ENCODE measurements around the gene TMPRSS5.

- TF ChIP-seq SP1 (IDR thresholded peaks at IDR 0.05; ENCODE audit: low read depth): no peak
- no peak for TF ChIP-seq CTCF (IDR thresholded peaks at IDR 0.05 in 2 of 3, conservative IDR thresholded peaks at IDR 0.05 in 1 of 3; ENCODE audit: borderline replicate concordance in 1 of 3, insufficient read depth in 1 of 3, low read depth in 2 of 3, low read length in 2 of 3)
- no peak for TF ChIP-seq EZH2 (IDR thresholded peaks at IDR 0.05)
- no peak for TF ChIP-seq ZNF274 (IDR thresholded peaks at IDR 0.05; ENCODE audit: low read depth, low read length)
- no peak for TF ChIP-seq POLR2AphosphoS5 (IDR thresholded peaks at IDR 0.05; ENCODE audit: low read depth, low read length)
- TF ChIP-seq ELF1 (IDR thresholded peaks at IDR 0.05; ENCODE audit: borderline replicate concordance, low read depth): no peak
- no peak for TF ChIP-seq ZBTB33 (IDR thresholded peaks at IDR 0.05; ENCODE audit: extremely low read depth, insufficient replicate concordance, low read length)
- TF ChIP-seq POLR2A (IDR thresholded peaks at IDR 0.05; ENCODE audit: borderline replicate concordance, extremely low read depth, insufficient read depth, insufficient read length): no peak
These were observed 30.5 kb downstream of the TMPRSS5 start for GRCh38 chr11:113675565-113675964.
